Endothelial cell of umbilical vein (primary cell): Measurements from ENCODE around the gene LMF1. TPM values are rescaled to one million over a fixed set of nuclear protein-coding genes. Genes with fewer than 3 reads are reported as not detected.

Source experiments
- BruUV-seq: library from RNA; stranded (reverse); fragments of 400-500 nt; replicated peaks from 2 replicates; lab custom pipeline; 2021; lab: Mats Ljungman, UMichigan
- CTCF ChIA-PET: fragments of 300-600, 350-600 bp; sonication (Branson Sonifier 250); formaldehyde crosslinking; loops from one replicate; lab custom pipeline; 2021; ENCODE audit warnings: antibody characterized with exemption, inconsistent platforms; lab: Charles Lee
- POLR2A ChIA-PET: fragments of 300-600, 350-600 bp; sonication (Branson Sonifier 250); formaldehyde crosslinking; loops from one replicate; lab custom pipeline; 2021; ENCODE audit warnings: antibody characterized with exemption, inconsistent platforms; lab: Charles Lee
- DNase-seq: peaks from one replicate; pipeline ENCODE4 v3.0.0-alpha.2; 2011; ENCODE audit warnings: low read depth, low spot score
- FAIRE-seq: peaks from 2 replicates; lab custom pipeline; 2011; peaks lifted over from hg19 to GRCh38; lab: Jason Lieb, UNC
- H2AFZ ChIP-seq: 2 replicates; pipeline ENCODE4 v1.6.0; 2012; ENCODE audit warnings: low read depth, low read length, control low read depth, inconsistent platforms
- H3K27ac ChIP-seq: 2 replicates; pipeline ENCODE4 v1.5.1; 2011; ENCODE audit warnings: low read depth, mild to moderate bottlenecking, control low read depth, low read length, moderate library complexity; ENCODE audit not compliant: insufficient read depth
- H3K27me3 ChIP-seq, 2 experiments: 2 replicates each; pipeline versions ENCODE4 v1.6.0 to v1.6.1; 2011; ENCODE audit warnings: low read length in 2 of 2, mixed read lengths in 1 of 2; ENCODE audit not compliant: control insufficient read depth in 2 of 2, insufficient read depth in 2 of 2
- H3K36me3 ChIP-seq, 2 experiments: 2 replicates in 1 of 2; 3 replicates in 1 of 2; pipeline ENCODE4 v1.5.1; 2011; ENCODE audit warnings: low read length in 2 of 2, mild to moderate bottlenecking in 1 of 2, moderate library complexity in 1 of 2; ENCODE audit not compliant: control insufficient read depth in 2 of 2, insufficient read depth in 2 of 2; ENCODE audit errors: extremely low read depth in 1 of 2
- H3K4me1 ChIP-seq: 3 replicates; pipeline ENCODE4 v1.5.1; 2011; ENCODE audit warnings: mild to moderate bottlenecking, low read length; ENCODE audit not compliant: control insufficient read depth, insufficient read depth; ENCODE audit errors: extremely low read depth
- H3K4me2 ChIP-seq: 2 replicates; pipeline ENCODE4 v1.6.1; 2011; ENCODE audit warnings: low read length, control low read depth, mixed read lengths; ENCODE audit not compliant: insufficient read depth
- H3K4me3 ChIP-seq, 3 experiments: fragments of 200-600 bp in 1 of 3; sonication (generic), shearing (Covaris generic) in 1 of 3; replicated peaks in 1 of 3; 2 replicates each; pipeline ENCODE4 v1.5.1; 2011 to 2016; ENCODE audit warnings: control low read depth in 3 of 3, low read length in 3 of 3, mild to moderate bottlenecking in 2 of 3, inconsistent platforms in 1 of 3, low read depth in 1 of 3, moderate library complexity in 1 of 3; ENCODE audit not compliant: insufficient read depth in 1 of 3
- H3K79me2 ChIP-seq: 2 replicates; pipeline ENCODE4 v1.6.0; 2012; ENCODE audit warnings: low read length, inconsistent platforms; ENCODE audit not compliant: control insufficient read depth, insufficient read depth
- H3K9ac ChIP-seq: replicated peaks from 2 replicates; pipeline ENCODE3; 2011; ENCODE audit warnings: low read length, control low read depth; ENCODE audit not compliant: insufficient read depth; ENCODE audit errors: extremely low read depth
- H3K9me1 ChIP-seq: replicated peaks from 3 replicates; pipeline ENCODE4 v1.6.0; 2011; ENCODE audit warnings: mild to moderate bottlenecking, low read length; ENCODE audit not compliant: control insufficient read depth, insufficient read depth; ENCODE audit errors: extremely low read depth
- H3K9me3 ChIP-seq: replicated peaks from 2 replicates; pipeline ENCODE4 v1.5.1; 2012; ENCODE audit warnings: low read length, inconsistent platforms; ENCODE audit not compliant: control insufficient read depth, insufficient read depth
- H4K20me1 ChIP-seq: replicated peaks from 2 replicates; pipeline ENCODE3; 2011; ENCODE audit warnings: mild to moderate bottlenecking, low read length; ENCODE audit not compliant: control insufficient read depth, insufficient read depth; ENCODE audit errors: extremely low read depth
- CTCF ChIP-seq, 2 donors: IDR thresholded peaks; 1 replicate in 1 of 2; 2 replicates in 1 of 2; pipeline ENCODE4 v1.5.1; 2011; ENCODE audit warnings: low read length in 2 of 2, mild to moderate bottlenecking in 2 of 2, moderate library complexity in 2 of 2, control low read depth in 1 of 2, inconsistent platforms in 1 of 2, low read depth in 1 of 2; ENCODE audit not compliant: insufficient read depth in 1 of 2; ENCODE audit errors: extremely low read depth in 1 of 2
- EZH2 ChIP-seq: IDR thresholded peaks from 2 replicates; pipeline ENCODE4 v1.6.1; 2012; ENCODE audit warnings: borderline replicate concordance, low read depth, mild to moderate bottlenecking, moderate library complexity, low read length, inconsistent platforms; ENCODE audit not compliant: severe bottlenecking
- FOS ChIP-seq: IDR thresholded peaks from 2 replicates; pipeline ENCODE4 v1.6.1; 2011; ENCODE audit warnings: mild to moderate bottlenecking, low read length, moderate library complexity, borderline replicate concordance; ENCODE audit not compliant: insufficient read depth
- GATA2 ChIP-seq: IDR thresholded peaks from 2 replicates; pipeline ENCODE4 v1.7.0; 2011; ENCODE audit warnings: low read depth, mild to moderate bottlenecking, moderate library complexity, mixed read lengths, low read length; ENCODE audit not compliant: insufficient read length, insufficient read depth
- JUN ChIP-seq: IDR thresholded peaks from 2 replicates; pipeline ENCODE4 v1.6.1; 2011; ENCODE audit warnings: borderline replicate concordance, low read depth; ENCODE audit not compliant: insufficient read length, insufficient read depth
- MAX ChIP-seq: IDR thresholded peaks from 2 replicates; pipeline ENCODE4 v1.6.1; 2011; ENCODE audit not compliant: insufficient read depth, insufficient read length
- MYC ChIP-seq: IDR thresholded peaks from one replicate; pipeline ENCODE4 v1.6.1; 2011; ENCODE audit warnings: mild to moderate bottlenecking, low read depth, low read length
- POLR2A ChIP-seq: IDR thresholded peaks from 2 replicates; pipeline ENCODE4 v1.6.1; 2012; ENCODE audit warnings: low read depth, mild to moderate bottlenecking, control low read depth, low read length
- POLR2AphosphoS5 ChIP-seq: IDR thresholded peaks from 2 replicates; pipeline ENCODE4 v1.6.1; 2012; ENCODE audit warnings: low read depth, mild to moderate bottlenecking, control low read depth, low read length, moderate library complexity; ENCODE audit not compliant: insufficient read depth
- dilution Hi-C: fragments of 300-500 bp; cut with MboI; formaldehyde crosslinking; loops from one replicate; pipeline ENCODE4 v1.15.0; 2019; ENCODE audit warnings: low sequenced_read_pairs; ENCODE audit not compliant: extremely low pct_ligation_motif_present
- intact Hi-C: fragments of 100-400 bp; cut with micrococcal nuclease; formaldehyde crosslinking; loops from one replicate; pipeline ENCODE4 v1.10.0; 2022
- polyA plus RNA-seq, 4 experiments: library from polyadenylated mRNA; depleted of rRNA in 3 of 4; stranded (reverse) in 3 of 4; unstranded in 1 of 4; fragments of >200 nt; gene quantifications; 2 replicates each; pipeline versions ENCODE4 v1.2.1 to v1.2.3, GENCODE V29; 2011 to 2012; ENCODE audit warnings: missing spikeins in 1 of 4
- total RNA-seq: library from RNA; stranded (reverse); gene quantifications from 2 replicates; pipeline ENCODE4 v1.2.3, GENCODE V29; 2021

LMF1 gene
- total and polyA plus RNA-seq, 2 donors (not counting 3 experiments of a cell fraction or from before 2014, with no cell fraction given) = 17.8 TPM

- no peak overlapping the region for H3K4me2 ChIP-seq
- H3K27me3 ChIP-seq = no peaks in the 10 kb centered on the region
- H3K4me3 ChIP-seq = no peak overlapping the region
- H2AFZ ChIP-seq = no peak overlapping the region
- no peak for FAIRE-seq
- BruUV-seq = no TSS peak
- no peak overlapping the region for H3K27ac ChIP-seq
- H3K4me1 ChIP-seq = no peaks in the 10 kb centered on the region
- no peaks in the 10 kb centered on the region for H3K36me3 ChIP-seq
- H3K9me3 ChIP-seq = no peaks in the 10 kb centered on the region
- CTCF ChIA-PET = no interaction called here
- dilution Hi-C loops (no loop called here), intact Hi-C loops (no loop called here)
- H3K79me2 ChIP-seq = no peaks in the 10 kb centered on the region
- no peaks in the 10 kb centered on the region for H3K9me1 ChIP-seq
- POLR2A ChIA-PET = no interaction called here
- no peak for DNase-seq
- H3K9ac ChIP-seq = no peak overlapping the region
- no peaks in the 10 kb centered on the region for H4K20me1 ChIP-seq
- no peak for TF ChIP-seq POLR2A
- no peak for TF ChIP-seq POLR2AphosphoS5
- no peak for TF ChIP-seq MYC
- no peak for TF ChIP-seq MAX
- TF ChIP-seq GATA2 = no peak
- TF ChIP-seq FOS = no peak
- no peak for TF ChIP-seq EZH2
- TF ChIP-seq CTCF (IDR thresholded peaks at IDR 0.05; ENCODE audit: extremely low read depth in 1 of 2, insufficient read depth in 1 of 2, low read depth in 1 of 2, low read length in 2 of 2) = no peak
- no peak for TF ChIP-seq JUN
Measured at GRCh38 chr16:824194-824593, 146.6 kb downstream of the LMF1 start.
